Bladder microvascular endothelial cell (primary cell): ENCODE data around the gene CD8B2. TPM values are rescaled to one million over a fixed set of nuclear protein-coding genes. Genes with fewer than 3 reads are reported as not detected.

Experiments
- total RNA-seq: library from RNA; depleted of rRNA; stranded (reverse); fragments of >200 nt; gene quantifications from 2 replicates; pipeline ENCODE4 v1.2.3, GENCODE V29; 2014

CD8B2 gene
- total RNA-seq: not detected in 2 replicates

DNA sequence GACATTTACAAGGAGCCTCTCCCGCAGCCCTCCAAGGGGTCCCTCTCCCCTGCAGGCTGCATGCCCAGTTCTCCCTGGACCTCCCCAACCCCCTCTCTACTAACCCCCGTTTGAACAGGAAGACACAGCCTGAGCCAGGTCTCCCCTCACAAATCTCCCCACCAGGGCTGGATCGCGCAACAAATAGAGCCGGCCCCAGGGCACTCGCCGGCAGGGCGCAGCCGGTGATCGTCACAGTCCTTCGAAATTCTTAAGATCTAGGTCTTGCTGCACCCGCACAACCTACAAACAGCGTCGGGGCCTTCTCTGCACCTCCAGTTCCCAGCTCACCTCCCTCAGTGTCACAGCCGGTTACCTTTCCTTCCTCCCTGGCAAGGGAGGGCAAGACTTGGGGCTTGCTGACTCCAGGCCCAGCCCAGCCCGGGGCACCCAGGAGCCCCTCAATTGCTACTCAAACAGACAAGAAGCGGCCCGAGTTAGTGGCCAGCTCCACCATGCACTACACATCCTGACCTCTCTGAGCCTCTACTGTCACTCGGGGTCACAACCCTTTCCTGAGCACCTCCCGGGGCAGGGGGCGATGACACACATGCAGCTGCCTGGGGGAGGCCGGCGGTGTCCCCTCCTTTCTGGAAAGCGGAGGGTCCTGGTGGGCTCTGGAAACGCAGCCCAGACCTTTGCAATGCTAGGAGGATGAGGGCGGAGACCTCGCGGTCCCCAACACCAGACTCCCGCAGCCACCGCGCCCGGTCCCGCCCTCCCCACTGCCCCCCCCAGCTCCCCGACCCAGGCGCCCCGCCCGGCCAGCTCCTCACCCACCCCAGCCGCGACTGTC is at the start of gene CD8B2:
Gene CD8B2 (plus strand): TSS at position 814 of the 835 bp plus-strand sequence. CDS start 63 bp downstream, outside the sequence.

DNA sequence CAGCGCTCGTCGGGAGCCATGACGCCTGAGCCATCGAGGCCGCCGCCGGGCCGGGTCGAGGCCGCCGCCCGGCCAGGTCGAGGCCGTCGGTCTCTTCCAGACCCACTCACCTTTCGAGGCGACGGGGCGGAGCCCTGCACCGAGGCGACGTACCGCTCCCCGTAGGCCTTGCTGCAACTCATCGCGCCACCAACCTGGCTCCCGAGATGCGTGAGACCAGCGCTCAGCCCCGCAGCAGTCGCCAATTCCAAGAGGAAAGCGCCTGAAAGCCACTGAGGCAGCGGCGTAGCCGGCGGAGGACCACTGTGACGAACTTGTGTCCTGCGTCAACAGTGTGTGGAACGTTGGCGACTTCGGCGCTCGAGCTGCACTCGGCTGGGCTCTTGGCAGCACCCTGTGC is 19.1 kb upstream of the CD8B2 start, which contains the start of gene RGPD3:
Gene RGPD3 (minus strand): TSS at position 307 of the 400 bp plus-strand sequence. CDS start 125 bp downstream, at position 182.

Other genes starting within 250 kb of the CD8B2 start
- gene RGPD3, start 19.0 kb upstream of the CD8B2 start, total RNA-seq: under 0.01 and 0.19 TPM in 2 replicates